GM18508 (cell line): ENCODE measurements around the gene LPP.
"Not testable (repeated sequence)": the region's sequence is repeated elsewhere in the genome, so short reads cannot be mapped to it uniquely, and the experiment has no call there.

Experiments used
- ATAC-seq: cut with Tn5 transposase; IDR thresholded peaks from one replicate; pipeline ENCODE4 v1.9.1; 2021; ENCODE audit warnings: moderate number of reproducible peaks; ENCODE audit not compliant: insufficient read depth, unreplicated experiment

LPP gene

DNA sequence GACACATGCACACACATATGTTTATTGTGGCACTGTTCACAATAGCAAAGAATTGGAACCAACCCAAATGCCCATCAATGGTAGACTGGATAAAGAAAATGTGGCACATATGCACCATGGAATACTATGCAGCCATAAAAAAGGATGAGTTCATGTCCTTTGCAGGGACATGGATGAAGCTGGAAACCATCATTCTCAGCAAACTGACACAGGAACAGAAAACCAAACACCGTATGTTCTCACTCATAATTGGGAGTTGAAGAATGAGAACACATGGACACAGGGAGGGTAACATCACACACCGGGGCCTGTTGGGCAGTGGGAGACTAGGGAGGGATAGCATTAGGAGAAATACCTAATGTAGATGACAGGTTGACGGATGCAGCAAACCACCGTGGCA lies 291.2 kb downstream of the LPP start:
- not testable (repeated sequence) for ATAC-seq

DNA sequence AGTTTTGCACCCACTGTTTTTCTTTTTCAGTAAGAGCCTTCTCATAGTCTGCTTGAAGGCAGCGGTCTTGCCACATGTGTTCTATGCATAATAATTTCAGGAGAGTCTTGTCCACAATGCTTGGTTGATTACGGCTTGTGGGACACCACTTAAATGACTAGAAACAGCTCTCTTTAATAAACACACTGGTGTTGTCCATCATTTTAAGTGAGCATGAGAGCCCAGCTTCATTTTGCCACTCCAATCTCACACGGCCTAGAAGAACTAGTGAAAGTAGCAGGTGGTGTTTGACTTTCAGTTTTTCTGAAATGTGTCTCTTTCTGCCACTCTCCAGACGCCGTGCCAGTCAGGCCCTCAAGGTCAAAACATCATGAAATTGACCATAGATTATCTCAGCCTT lies 292.1 kb downstream of the LPP start:
- ATAC-seq = no peak

DNA sequence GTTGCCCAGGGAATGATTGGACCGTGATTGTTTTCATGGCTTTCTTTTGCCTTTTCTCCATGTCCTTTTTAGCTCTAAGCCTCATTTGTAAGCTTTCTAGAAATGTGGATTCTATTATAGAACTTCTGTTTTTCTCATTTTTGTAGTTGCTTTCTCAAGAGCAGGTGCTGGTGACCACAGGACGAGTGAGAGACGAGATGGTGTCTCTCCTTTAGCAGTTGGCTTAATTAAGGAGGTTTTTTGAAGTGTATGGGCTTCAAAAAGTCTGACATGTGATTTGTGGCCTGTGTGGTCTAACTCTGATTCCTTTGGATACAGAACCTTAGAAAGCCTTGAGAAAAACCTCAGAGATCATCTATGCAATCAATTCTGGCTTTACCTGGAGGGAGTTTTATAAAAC lies 292.8 kb downstream of the LPP start:
- ATAC-seq = no peak

DNA sequence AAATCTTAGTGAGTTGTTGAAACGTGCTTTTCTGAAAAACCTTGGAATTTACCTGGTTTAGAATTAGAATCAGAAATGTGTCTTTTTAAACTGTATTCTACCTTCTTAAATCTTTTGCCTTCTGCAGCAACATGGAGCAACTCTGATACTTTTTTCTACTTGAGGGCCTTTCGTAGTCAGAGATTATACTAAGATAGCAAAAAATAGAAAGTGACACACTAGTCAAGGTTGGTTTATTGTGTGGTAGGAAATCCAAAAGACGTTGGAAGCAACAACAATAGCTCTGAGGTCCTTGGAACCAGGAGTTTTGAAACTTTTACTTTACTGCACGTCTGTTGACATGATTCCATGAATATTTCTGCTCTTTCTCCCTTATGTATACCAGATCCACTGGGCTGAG lies 294.9 kb downstream of the LPP start:
- no peak for ATAC-seq

DNA sequence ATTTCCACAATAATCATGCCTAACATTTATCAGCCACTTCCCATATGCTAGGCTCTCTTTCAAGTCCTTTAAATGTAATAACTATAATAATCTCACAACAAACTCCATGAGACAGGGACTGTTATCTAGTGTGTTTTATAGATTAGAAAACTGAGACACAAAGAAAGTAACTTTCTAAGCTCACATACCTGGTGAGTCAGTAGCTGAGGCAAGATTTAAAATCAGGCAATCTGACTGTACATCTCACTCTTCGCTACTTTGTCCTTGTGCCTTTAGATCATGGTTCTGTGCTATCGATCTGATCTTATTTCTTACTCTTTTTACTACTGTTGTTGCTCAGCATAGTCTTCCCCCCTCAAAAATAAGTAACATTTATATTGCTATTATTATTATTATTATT lies 295.5 kb downstream of the LPP start:
- ATAC-seq = no peak

DNA sequence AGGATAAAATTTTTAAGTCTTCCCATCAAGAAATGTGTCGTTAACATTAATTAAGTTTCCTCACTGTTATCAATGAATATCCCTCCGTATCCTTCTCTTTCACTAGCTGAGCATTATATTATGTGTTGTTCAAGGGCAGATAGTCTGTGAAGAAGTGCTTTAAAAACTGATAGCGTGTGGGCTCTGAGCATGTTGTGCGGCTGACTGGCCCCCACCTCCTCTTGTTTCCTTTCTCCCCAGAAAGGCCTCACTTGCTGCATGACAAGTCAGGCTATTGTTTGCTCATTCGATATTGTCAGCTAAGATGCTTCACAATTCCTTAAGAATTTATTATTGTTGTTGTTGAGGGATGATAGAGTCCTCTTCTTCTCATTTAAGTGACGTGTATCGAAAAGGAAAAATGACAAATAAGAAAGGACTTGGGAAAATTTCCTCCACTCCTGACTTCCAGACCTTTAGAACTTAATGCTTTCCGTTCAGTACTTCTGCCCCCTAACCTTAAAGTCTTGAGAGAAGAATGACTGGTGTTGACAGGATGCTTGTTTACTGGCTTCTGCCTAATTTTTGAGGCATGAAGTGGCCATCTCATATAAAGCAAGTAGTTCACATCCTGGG lies 298.3 kb downstream of the LPP start:
- ATAC-seq = no peak

DNA sequence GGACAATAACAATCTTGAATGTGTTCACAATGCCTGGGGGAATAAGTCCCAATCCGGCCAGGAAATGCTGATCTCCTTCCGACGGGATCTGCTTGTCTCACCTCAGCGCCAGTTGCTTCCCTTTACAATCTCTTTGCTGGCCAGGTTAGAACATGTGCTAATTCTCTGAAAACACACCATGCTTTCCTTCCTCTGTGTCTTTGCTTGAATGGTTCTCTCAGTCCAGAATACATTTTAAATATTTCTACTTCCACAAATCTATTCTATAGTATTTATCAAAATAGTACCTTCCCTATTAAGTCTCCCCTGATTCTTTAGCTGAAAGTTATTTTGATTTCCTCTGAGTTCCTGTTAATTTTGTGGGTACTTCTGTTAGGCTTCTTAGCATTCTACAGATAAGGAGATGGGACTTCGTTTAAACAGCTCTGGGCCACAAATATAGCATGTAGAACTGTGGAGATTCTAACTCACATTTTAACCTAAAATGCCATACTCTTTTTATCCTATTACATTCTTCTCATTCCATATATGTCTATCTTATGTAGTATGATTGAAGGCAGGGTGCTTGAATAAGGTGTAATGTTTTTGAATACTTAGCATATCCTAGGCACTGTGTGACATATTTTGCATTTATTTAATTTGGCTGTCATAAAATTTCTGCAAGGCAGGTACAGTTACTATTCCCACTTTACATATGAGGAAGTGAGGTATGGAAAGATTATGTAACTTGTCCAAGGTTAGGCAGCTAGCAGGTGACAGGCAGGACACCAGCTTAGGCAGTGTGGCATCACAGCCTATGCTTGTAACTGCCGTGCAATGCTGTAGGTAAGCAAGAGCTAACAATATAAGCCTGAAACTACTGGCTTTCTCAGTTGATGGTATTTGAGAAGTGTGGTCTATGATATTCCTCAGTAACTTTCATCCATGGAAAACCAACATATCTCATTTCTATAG lies 299.8 kb downstream of the LPP start:
- no peak for ATAC-seq

DNA sequence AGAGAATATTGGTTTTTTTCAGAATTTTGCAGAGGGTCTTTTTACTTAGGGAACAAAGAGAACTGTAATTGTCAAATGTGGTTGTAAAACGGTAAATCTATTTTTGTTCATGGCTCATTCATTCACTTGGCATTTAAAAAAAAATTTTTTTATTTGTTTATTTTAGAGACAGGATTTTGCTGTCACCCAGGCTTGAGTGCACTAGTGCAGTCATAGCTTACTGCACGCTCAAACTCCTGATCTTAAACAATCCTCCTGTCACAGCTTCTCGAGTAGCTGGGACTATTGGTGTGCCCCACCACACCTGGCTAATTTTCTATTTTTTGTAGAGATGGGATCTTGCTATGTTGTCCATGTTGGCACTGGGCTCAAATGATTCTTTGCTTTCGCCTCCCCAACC lies 301.8 kb downstream of the LPP start:
- no peak for ATAC-seq

DNA sequence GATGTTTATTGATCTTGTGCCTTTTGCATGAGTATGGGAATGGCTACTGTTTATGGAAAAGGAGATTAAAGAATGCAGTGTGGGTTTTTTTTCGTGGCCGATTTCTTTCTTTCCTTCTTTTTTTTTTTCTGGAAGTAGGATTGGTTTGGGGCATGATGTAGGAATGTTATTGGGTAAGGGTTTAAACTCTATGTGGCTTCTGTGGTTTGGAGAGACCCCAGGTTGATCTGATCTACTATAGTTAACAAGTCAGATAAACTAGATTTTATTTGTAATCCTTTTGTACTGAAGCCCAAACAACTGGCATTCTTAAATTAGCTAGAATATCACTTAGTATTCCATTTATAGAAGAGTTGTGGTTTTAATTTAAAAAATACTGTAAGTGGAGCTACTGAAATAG lies 304.8 kb downstream of the LPP start:
- no peak for ATAC-seq

DNA sequence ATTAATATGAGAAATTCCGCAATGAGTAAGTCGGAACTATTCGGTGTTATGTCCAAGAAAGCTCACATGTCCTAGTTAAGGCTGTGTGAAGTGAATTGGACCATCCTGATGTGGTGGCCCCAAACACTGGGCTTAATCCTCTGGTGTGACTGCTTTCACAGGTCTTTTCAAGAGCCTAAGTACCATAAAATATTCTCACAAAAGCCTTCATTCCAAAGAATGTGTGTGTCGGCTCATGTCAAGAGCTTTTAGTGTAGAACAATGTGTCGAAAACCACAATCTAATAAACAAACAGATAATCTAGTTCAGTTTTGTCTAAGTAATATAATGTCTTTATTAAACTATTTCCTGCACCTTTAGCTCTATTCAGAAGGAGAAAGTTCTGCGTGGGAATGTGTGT lies 311.4 kb downstream of the LPP start:
- no peak for ATAC-seq

DNA sequence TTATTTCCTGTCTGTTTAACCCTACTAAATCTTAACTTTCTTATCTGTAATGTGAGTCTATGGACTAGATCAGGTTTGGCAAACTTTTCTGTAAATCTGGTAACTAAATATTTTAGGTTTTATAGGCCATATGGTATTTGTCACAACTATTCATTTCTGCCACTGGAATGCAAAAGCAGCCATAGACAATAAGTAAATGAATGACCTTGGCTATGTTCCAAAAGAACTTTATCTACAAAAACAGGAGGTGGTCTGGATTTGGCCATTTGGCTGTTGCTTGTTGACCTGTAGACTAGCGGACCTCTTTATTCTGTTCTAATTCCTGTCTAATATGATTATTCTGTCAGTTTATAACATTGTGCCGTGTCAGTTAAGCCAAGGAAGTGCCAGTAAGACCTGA lies 314.2 kb downstream of the LPP start:
- ATAC-seq = no peak

DNA sequence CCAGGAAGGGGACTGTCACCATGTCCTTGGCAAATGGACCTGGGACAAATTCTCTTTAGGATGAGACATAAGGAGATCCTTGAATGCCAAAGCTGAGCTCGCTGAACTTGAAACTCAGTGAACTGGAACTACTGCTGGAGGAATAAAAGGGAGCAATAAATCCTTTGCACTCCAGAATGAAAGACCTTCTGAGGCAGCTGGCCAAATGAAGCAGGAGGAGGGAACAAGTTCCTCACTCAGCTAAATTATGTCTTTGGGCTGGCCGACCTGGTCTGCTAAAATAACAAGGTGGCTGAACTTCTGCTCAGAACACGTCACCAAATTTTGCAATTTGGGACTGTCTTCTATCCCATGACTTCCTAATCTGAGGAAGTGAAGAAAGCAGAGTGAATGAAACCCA lies 314.7 kb downstream of the LPP start:
- no peak for ATAC-seq

DNA sequence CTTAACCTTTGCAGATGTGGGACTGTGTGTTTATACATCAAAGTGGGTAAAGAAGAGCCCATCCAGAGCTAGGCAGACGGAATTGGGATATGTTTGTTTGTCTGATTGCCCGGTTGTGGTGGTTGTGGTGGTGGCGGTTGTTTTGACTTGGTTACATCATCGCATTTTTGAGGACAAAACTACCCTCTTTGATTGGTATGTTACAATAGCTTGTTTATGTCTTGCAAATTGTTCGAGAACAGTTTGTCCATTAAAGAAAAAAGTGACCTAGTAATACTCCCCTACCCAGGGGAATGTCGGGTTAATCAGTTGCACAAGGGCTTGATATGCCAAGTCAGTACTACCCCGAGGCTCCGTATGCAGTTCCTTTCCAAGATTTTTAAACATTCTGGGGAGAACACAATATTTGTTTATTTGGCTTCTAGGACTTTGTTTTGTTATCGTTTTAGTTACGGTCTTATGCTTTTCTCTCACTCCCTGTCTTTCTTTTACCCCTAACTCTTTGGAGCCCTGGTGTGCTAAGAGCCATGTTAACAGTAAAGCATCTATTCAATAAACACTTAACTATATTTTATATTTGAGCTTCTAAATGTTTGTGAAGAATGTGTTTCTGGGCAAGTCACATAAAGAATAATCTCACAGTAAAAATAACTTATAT lies 315.4 kb downstream of the LPP start:
- no peak for ATAC-seq

DNA sequence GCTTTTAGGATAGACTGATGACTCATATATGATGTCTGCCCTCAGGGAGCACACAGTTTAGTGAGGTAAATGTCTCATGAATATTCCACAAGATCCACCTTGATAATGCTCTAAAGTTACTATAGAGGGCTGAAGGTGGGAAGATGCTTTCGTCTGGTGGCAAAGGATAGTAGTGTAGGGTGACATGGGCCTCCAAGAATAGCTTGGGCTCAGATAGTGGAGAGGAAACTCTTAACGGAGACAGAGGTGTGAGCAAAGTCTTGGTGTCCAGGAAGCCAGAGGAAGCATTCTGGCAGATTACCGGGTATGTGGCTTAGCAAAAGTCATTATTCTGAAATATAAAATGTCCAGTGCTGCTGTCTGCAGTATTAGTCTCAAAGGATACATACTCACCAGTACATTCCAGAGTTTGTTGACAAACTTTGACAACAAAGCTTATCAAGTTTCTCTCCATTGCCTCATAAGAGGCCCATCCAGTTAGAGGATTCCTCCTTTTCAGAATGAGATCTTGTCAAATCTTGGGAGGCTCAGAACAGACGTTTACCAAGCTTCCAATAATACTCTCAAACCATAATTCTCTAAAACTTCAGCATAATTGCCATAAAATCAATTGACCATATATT lies 316.7 kb downstream of the LPP start:
- ATAC-seq = no peak

DNA sequence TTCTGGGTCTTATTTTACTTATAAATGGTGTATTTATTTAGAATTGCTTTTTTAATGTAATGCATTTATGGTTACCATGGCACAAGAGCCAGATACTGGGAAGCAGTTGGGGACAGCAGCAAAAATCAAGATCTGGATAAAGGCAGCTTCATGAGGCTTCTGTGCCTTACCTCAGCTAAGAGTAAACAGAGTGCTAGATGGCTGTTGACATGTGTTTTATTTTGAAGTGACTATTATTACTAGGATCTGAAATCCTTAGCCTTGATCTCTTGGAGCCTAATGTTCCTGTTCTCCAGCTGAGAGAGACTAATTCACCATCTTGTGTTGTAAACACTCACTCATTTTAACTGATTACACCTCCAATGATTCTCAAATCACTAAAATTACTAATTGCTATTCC lies 317.8 kb downstream of the LPP start:
- no peak for ATAC-seq

DNA sequence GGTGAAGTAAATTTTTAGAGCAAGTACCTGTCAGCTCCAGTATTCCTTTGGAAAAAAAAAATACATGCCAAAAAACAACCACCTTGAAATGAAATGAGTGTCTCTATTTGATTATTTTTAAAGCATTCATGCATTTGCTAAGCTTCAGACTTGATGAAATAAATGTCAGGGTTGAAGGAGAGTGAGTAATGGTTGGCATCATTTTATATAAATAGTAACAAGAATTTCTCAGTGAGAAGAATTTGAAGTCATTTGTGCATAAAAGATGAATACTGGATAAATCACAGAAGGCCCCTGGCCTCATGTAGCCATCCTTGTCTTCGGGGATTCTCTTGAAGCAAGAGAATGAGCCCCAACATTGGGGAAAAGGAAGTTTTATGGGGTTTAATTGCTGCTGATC lies 318.4 kb downstream of the LPP start:
- ATAC-seq = no peak

DNA sequence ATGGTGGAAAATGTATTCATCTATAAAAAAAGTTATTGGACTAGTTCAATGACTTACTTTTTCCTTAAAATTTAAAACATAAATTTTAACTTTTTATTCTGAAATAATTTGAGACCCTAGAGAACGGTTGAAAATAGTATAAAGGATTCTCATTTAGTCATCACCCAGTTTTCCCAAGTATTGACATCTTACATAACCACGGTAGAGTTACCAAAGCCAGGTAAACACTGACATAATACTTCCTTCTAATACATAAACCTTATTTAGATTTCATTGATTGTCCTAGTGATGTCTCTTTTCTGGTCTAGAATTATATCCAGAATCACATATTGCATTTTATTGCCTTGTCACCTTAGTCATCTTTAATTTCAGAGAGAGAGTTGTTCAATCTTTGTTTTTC lies 319.1 kb downstream of the LPP start:
- ATAC-seq = no peak

DNA sequence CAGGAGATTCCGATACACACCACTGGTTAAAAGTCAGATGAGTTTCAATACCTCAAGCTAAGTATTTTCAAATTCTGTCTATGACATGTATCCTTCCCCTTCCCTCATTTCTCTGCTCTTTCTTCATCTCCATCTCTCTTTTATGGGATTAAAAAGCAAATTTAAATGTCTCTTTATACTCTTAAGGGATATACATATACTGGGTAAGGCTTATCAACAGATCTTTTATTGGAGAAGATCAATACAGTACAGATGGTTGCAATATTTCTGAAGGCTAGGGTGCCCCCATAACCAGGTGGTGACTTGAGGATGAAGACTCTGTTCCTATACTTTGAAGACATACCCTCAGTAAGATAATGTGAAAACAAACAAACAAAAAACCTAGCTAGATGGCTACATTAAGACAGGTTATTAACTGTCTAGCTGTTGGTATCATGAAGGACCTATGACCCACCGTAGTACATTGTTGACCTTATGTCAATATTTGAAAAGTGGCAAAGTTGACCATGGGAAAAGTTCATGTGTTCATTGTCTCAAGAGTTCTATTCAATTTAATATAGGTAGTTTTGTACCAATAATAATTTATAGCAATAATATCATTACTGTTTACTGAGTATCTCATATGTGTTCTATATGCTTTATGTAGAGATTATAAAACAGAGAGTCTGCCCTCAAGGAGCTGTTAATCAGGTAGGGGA lies 319.8 kb downstream of the LPP start:
- no peak for ATAC-seq

DNA sequence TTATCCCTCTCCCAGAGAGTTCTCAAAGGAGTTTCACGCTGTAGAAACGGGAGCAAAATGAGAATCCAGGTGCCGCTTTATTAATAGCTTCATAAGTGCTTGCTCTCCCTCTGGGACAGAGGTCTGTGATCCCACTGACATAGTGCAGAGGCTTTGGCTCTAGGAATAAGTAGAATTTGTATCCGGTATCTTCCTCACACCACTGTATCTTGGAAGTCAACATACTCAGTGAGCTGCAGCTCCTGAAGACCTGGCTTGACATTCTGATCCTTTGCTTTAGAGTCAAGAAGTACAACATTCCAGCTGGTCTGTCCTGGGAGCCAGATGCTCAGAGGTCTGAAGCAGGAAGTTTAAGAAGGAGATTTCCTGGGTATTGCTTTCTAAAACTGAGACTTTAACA lies 323.0 kb downstream of the LPP start:
- ATAC-seq = no peak

DNA sequence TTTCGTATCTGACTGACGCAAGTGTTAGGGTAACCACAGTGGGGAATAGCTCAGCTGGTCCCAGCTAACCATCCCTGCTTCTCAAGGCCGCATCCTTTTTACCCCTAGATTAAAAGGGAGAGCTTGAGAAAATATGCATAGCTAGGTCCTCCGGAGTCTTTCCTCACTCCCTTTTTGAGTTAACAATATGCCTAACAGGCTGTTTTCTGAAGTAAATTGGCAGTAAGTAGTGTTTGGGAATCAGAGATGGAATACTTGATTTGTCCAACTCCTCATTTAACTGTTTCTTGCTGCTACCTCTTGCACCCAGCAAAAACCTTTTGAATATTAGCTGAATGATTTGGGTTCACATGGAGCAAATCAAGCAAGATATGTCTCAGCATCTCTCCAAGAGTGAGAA lies 326.1 kb downstream of the LPP start:
- ATAC-seq = no peak
